ENCODE data around the gene MYBPC2. TPM values are rescaled to one million over a fixed set of nuclear protein-coding genes. Genes with fewer than 3 reads are reported as not detected.

Gene MYBPC2
- total and polyA plus RNA-seq, 7 donors, result 0.95 TPM; not detected in 6

GRCh38 chr19:50476907-50477238 lies 44.2 kb downstream of the MYBPC2 start:
- Histone ChIP-seq H3K27me3 (no peaks in the 10 kb centered on the region), H3K4me3 (peak overlapping the region; percentile 75 to 95 (median 88)), H3K9me3 (no peaks in the 10 kb centered on the region), H3K4me1 (peaks cover 0 to 26% (median 15%) of the 10 kb centered on the region in 4 donors), H3K27ac (peak overlapping the region; percentile 76 to 81 (median 80)), H3K36me3 (peaks cover 12 to 36% (median 18%) of the 10 kb centered on the region in 4 donors)
- no peak for DNase-seq
- 17 to 19% methylated on average over 20 of the region's 20 CpGs for WGBS, 2 donors
- intact Hi-C loops (cut with DNase I), result loop anchor here (1.0 to 2.0 kb wide), 2 partner anchors 34 to 100 kb away; partner anchors contain the start of genes JOSD2 and NR1H2
- TF ChIP-seq CTCF (IDR thresholded peaks at IDR 0.05), result no peak

DNA sequence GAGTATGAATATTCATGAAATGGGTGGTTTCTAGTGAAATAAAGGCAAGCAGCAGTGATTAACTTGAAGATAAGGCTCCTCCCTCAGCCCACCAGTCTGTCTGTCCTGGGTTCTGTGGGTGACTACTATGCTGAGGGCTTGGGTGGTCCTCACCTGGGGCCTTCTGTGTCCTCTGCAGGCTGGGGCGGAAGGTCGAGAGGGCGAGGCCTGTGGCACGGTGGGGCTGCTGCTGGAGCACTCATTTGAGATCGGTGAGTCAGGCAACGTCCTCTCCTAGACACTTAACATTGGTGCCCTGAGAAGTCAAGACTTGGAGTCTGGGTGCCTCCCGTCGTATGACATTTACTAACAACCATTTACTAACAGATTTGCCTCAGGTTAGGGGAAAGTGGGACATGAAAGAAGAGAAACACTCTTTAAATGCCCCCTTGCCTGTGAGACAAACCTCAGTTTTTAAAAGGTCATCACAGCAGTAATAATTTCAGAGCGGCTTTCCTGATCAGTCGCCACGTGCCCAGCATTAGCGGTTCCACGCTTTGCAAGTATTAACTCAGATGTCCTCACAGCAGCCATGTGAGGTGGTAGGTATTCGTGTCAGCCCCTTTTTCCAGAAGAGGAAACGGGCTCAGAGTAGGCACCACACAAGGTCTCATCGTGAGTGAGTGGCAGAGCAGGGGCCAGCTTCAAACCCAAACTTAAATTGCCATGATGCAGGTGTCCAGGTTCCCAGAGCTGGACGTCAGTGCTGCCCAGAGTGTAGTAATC lies 45.2 kb downstream of the MYBPC2 start:
- Histone ChIP-seq H3K9me3 (no peaks in the 10 kb centered on the region), H3K4me3 (no peak overlapping the region), H3K27ac (no peak overlapping the region), H3K4me1 (peaks cover 0 to 26% (median 15%) of the 10 kb centered on the region in 4 donors), H3K36me3 (peaks cover 12 to 46% (median 18%) of the 10 kb centered on the region in 4 donors), H3K27me3 (no peaks in the 10 kb centered on the region)
- TF ChIP-seq POLR2A (IDR thresholded peaks at IDR 0.05) (no peak), POLR2AphosphoS5 (IDR thresholded peaks at IDR 0.05) (no peak), CTCF (IDR thresholded peaks at IDR 0.05) (no peak), EP300 (IDR thresholded peaks at IDR 0.05) (no peak)
- WGBS, 2 donors, result 96 to 97% methylated on average over 17 of the region's 17 CpGs
- intact Hi-C loops (cut with DNase I), result loop anchor here (2.0 kb wide), 1 partner anchor 101 kb away; the partner anchor contains the start of gene NR1H2
- DNase-seq, result no peak

GRCh38 chr19:50478901-50479715 lies 46.4 kb downstream of the MYBPC2 start:
- TF ChIP-seq POLR2AphosphoS5 (IDR thresholded peaks at IDR 0.05) (no peak), CTCF (IDR thresholded peaks at IDR 0.05) (peak in 1 of 4 experiments; percentile 17), EP300 (IDR thresholded peaks at IDR 0.05) (no peak), POLR2A (IDR thresholded peaks at IDR 0.05) (no peak)
- H3K9me3 ChIP-seq, result no peaks in the 10 kb centered on the region
- 91 to 94% methylated on average over 19 of the region's 19 CpGs for WGBS, 2 donors
- H3K27me3 ChIP-seq, result no peaks in the 10 kb centered on the region
- H3K4me3 ChIP-seq, result no peak overlapping the region
- peaks cover 12 to 55% (median 18%) of the 10 kb centered on the region in 4 donors for H3K36me3 ChIP-seq
- intact Hi-C loops (cut with DNase I), result no loop called here
- H3K27ac ChIP-seq, result no peak overlapping the region
- DNase-seq, result no peak
- peaks cover 0 to 26% (median 15%) of the 10 kb centered on the region in 4 donors for H3K4me1 ChIP-seq

DNA sequence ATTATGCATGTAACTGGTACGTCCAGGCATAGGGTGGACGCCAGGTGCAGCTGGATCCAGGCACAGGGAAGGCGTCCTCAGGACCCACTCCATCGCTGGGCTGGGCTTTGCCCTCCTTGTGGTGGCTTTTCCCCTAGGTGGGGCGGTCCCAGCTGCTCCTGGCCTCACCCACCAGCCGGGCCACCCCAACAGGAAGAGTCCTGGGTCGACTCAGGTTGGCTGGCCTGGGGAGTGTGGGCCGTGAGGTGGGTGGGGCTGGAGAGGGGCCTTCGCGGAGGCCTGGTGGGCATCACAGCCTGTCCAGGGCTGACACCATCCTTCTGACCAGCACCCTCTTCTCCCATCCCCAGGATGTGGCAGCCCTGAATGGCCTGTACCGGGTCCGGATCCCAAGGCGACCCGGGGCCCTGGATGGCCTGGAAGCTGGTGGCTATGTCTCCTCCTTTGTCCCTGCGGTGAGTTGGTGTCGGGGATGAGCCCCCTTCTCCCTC lies 47.1 kb downstream of the MYBPC2 start:
- H3K4me3 ChIP-seq, result no peak overlapping the region
- no peak overlapping the region for H3K27ac ChIP-seq

More for the DNA sequence above, 47.1 kb downstream of the MYBPC2 start:
- peaks cover 0 to 26% (median 15%) of the 10 kb centered on the region in 4 donors for H3K4me1 ChIP-seq
- intact Hi-C loops (cut with DNase I), result no loop called here
- H3K27me3 ChIP-seq, result no peaks in the 10 kb centered on the region
- TF ChIP-seq EP300 (IDR thresholded peaks at IDR 0.05), result no peak
- no peak for TF ChIP-seq CTCF (IDR thresholded peaks at IDR 0.05)
- TF ChIP-seq POLR2AphosphoS5 (IDR thresholded peaks at IDR 0.05), result no peak
- TF ChIP-seq POLR2A (IDR thresholded peaks at IDR 0.05), result no peak
- H3K9me3 ChIP-seq, result no peaks in the 10 kb centered on the region
- peaks cover 12 to 58% (median 18%) of the 10 kb centered on the region in 4 donors for H3K36me3 ChIP-seq
- WGBS, 2 donors, result 94 to 96% methylated on average over 16 of the region's 16 CpGs
- DNase-seq, result no peak

Measured in sigmoid colon (tissue), 7 donors.